Neural progenitor cell (in vitro differentiated cells): ENCODE data around the gene MAML3.

Experiments used
- CTCF ChIP-seq: fragments of 200-600 bp; sonication (generic); IDR thresholded peaks from 2 replicates; pipeline ENCODE4 v1.5.1; 2017; ENCODE audit warnings: antibody characterized with exemption, mild to moderate bottlenecking
- EZH2 ChIP-seq: fragments of 200-600 bp; sonication (generic); IDR thresholded peaks from 2 replicates; pipeline ENCODE4 v1.6.1; 2017; ENCODE audit warnings: antibody characterized with exemption, mild to moderate bottlenecking, moderate library complexity

GRCh38 chr4:139725236-139725635 is 428.7 kb downstream of the MAML3 start:
- TF ChIP-seq CTCF: no peak
- no peak for TF ChIP-seq EZH2
